H1 (cell line): ENCODE data around the gene POU3F1. TPM values are rescaled to one million over a fixed set of nuclear protein-coding genes. Genes with fewer than 3 reads are reported as not detected.

Experiments
- CTCF ChIA-PET: fragments of 300-600 bp; sonication (Branson Sonifier 250); formaldehyde crosslinking; loops from one replicate; lab custom pipeline; 2021; ENCODE audit not compliant: partially characterized antibody; lab: Charles Lee
- POLR2A ChIA-PET: fragments of 300-600 bp; sonication (Branson Sonifier 250); formaldehyde crosslinking; loops from one replicate; lab custom pipeline; 2021; ENCODE audit warnings: inconsistent platforms; ENCODE audit not compliant: partially characterized antibody; lab: Charles Lee
- DNase-seq, 2 experiments: peaks; one replicate each; pipeline versions ENCODE4 v3.0.0 to v3.0.0-alpha.2; 2010 to 2022; ENCODE audit warnings: low spot score in 2 of 2, low read depth in 1 of 2, mixed read lengths in 1 of 2
- FAIRE-seq: peaks from 2 replicates; lab custom pipeline; 2011; peaks lifted over from hg19 to GRCh38; lab: Jason Lieb, UNC
- H2AFZ ChIP-seq: 2 replicates; pipeline ENCODE4 v1.8.1; 2012; ENCODE audit warnings: low read length, inconsistent platforms
- H2AK5ac ChIP-seq: 2 replicates; pipeline ENCODE4 v1.6.1; 2013; ENCODE audit warnings: low read depth, low read length
- H2BK120ac ChIP-seq: replicated peaks from 2 replicates; pipeline ENCODE3; 2013; ENCODE audit warnings: low read depth, low read length, inconsistent platforms
- H2BK12ac ChIP-seq: 2 replicates; pipeline ENCODE4 v1.6.1; 2013; ENCODE audit warnings: low read depth, low read length
- H2BK15ac ChIP-seq: 2 replicates; pipeline ENCODE4 v1.6.1; 2013; ENCODE audit warnings: low read length
- H2BK20ac ChIP-seq: 2 replicates; pipeline ENCODE4 v1.6.1; 2013; ENCODE audit warnings: low read length
- H2BK5ac ChIP-seq: 2 replicates; pipeline ENCODE4 v1.6.1; 2013; ENCODE audit warnings: low read depth, low read length
- H3K14ac ChIP-seq: 2 replicates; pipeline ENCODE4 v1.6.1; 2013; ENCODE audit warnings: inconsistent platforms; ENCODE audit not compliant: insufficient read length
- H3K18ac ChIP-seq: 2 replicates; pipeline ENCODE4 v1.6.1; 2013; ENCODE audit warnings: low read length; ENCODE audit errors: extremely low read depth
- H3K23ac ChIP-seq: 2 replicates; pipeline ENCODE4 v1.6.1; 2013; ENCODE audit warnings: inconsistent platforms; ENCODE audit not compliant: insufficient read length
- H3K23me2 ChIP-seq: 2 replicates; pipeline ENCODE4 v1.6.1; 2013; ENCODE audit warnings: low read depth, low read length
- H3K27ac ChIP-seq: 2 replicates; pipeline ENCODE4 v1.6.1; 2011; ENCODE audit warnings: low read depth, low read length, inconsistent platforms
- H3K27me3 ChIP-seq, 4 experiments: replicated peaks in 1 of 4; 1 replicate in 1 of 4; 2 replicates in 3 of 4; pipeline versions ENCODE4 v1.6.1 to v1.8.1; 2011 to 2013; ENCODE audit warnings: low read length in 3 of 4, mild to moderate bottlenecking in 3 of 4, inconsistent platforms in 2 of 4, mixed read lengths in 2 of 4, moderate library complexity in 1 of 4; ENCODE audit not compliant: control insufficient read depth in 3 of 4, insufficient read depth in 3 of 4; ENCODE audit errors: extremely low read depth in 1 of 4
- H3K36me3 ChIP-seq, 4 experiments: 2 replicates each; pipeline versions ENCODE4 v1.6.1 to v1.8.1; 2011 to 2013; ENCODE audit warnings: mild to moderate bottlenecking in 4 of 4, low read length in 3 of 4, moderate library complexity in 2 of 4, control low read depth in 1 of 4, inconsistent platforms in 1 of 4; ENCODE audit not compliant: insufficient read depth in 4 of 4, control insufficient read depth in 2 of 4
- H3K4ac ChIP-seq: replicated peaks from 2 replicates; pipeline ENCODE3; 2013; ENCODE audit warnings: low read length, low read depth, mixed read lengths, inconsistent platforms; ENCODE audit not compliant: insufficient read length
- H3K4me1 ChIP-seq, 4 experiments: replicated peaks in 1 of 4; 1 replicate in 1 of 4; 2 replicates in 3 of 4; pipeline versions ENCODE4 v1.6.1 to v1.8.1; 2011 to 2013; ENCODE audit warnings: low read length in 3 of 4, inconsistent platforms in 2 of 4, mixed read lengths in 1 of 4; ENCODE audit not compliant: insufficient read depth in 4 of 4, control insufficient read depth in 3 of 4
- H3K4me2 ChIP-seq, 2 experiments: 2 replicates each; pipeline versions ENCODE4 v1.6.1 to v1.8.1; 2011 to 2013; ENCODE audit warnings: low read depth in 2 of 2, low read length in 2 of 2, control low read depth in 1 of 2, inconsistent platforms in 1 of 2, mild to moderate bottlenecking in 1 of 2; ENCODE audit not compliant: insufficient read depth in 1 of 2
- H3K4me3 ChIP-seq, 4 experiments: fragments of 200-600, 300-600 bp in 1 of 4; sonication (generic), shearing (Covaris generic), sonication (Bioruptor Twin) in 1 of 4; 2 replicates each; pipeline versions ENCODE4 v1.5.1 to v1.8.1; 2011 to 2016; ENCODE audit warnings: low read length in 4 of 4, low read depth in 3 of 4, control low read depth in 2 of 4, inconsistent platforms in 2 of 4, mild to moderate bottlenecking in 2 of 4, mixed read lengths in 1 of 4, moderate library complexity in 1 of 4; ENCODE audit not compliant: insufficient read depth in 2 of 4; ENCODE audit errors: extremely low read depth in 1 of 4
- H3K56ac ChIP-seq: replicated peaks from 2 replicates; pipeline ENCODE3; 2013; ENCODE audit warnings: low read depth, mild to moderate bottlenecking, mixed read lengths, low read length, inconsistent platforms; ENCODE audit not compliant: insufficient read length
- H3K79me1 ChIP-seq: 2 replicates; pipeline ENCODE4 v1.6.1; 2013; ENCODE audit warnings: low read depth, low read length, control low read depth
- H3K79me2 ChIP-seq, 2 experiments: 2 replicates each; pipeline versions ENCODE4 v1.6.1 to v1.8.1; 2012 to 2013; ENCODE audit warnings: low read length in 2 of 2, mild to moderate bottlenecking in 2 of 2, inconsistent platforms in 1 of 2; ENCODE audit not compliant: insufficient read depth in 2 of 2, control insufficient read depth in 1 of 2
- H3K9ac ChIP-seq, 4 experiments: replicated peaks in 1 of 4; 1 replicate in 1 of 4; 2 replicates in 3 of 4; pipeline versions ENCODE4 v1.6.1 to v1.8.1; 2011 to 2013; ENCODE audit warnings: low read depth in 3 of 4, low read length in 3 of 4, control low read depth in 2 of 4, mild to moderate bottlenecking in 2 of 4, moderate library complexity in 2 of 4, inconsistent platforms in 1 of 4; ENCODE audit errors: extremely low read depth in 1 of 4
- H3K9me3 ChIP-seq, 2 experiments: 2 replicates each; pipeline versions ENCODE4 v1.6.1 to v1.8.1; 2012 to 2013; ENCODE audit warnings: mild to moderate bottlenecking in 2 of 2, moderate library complexity in 2 of 2, control low read depth in 1 of 2, inconsistent platforms in 1 of 2, low read depth in 1 of 2, low read length in 1 of 2, mixed read lengths in 1 of 2; ENCODE audit not compliant: insufficient read depth in 2 of 2
- H4K20me1 ChIP-seq, 2 experiments: replicated peaks in 1 of 2; 2 replicates each; pipeline versions ENCODE3 to v1.8.1; 2011 to 2013; ENCODE audit warnings: inconsistent platforms in 2 of 2, low read length in 2 of 2, mild to moderate bottlenecking in 1 of 2; ENCODE audit not compliant: insufficient read depth in 2 of 2, control insufficient read depth in 1 of 2
- H4K5ac ChIP-seq: 2 replicates; pipeline ENCODE4 v1.6.1; 2013; ENCODE audit warnings: low read length, low read depth, mixed read lengths, inconsistent platforms; ENCODE audit not compliant: insufficient read length
- H4K8ac ChIP-seq: 2 replicates; pipeline ENCODE4 v1.8.0; 2013; ENCODE audit warnings: mild to moderate bottlenecking, moderate library complexity, low read length, inconsistent platforms; ENCODE audit not compliant: insufficient read depth; ENCODE audit errors: extremely low read depth
- H4K91ac ChIP-seq: replicated peaks from 2 replicates; pipeline ENCODE3; 2013; ENCODE audit warnings: low read length, mixed read lengths, inconsistent platforms; ENCODE audit not compliant: insufficient read length
- ASH2L ChIP-seq: fragments of 200-600, 300-600 bp; sonication (generic); IDR thresholded peaks from one replicate; pipeline ENCODE4 v1.7.1; 2017; ENCODE audit warnings: low read length
- EZH2 ChIP-seq: fragments of 200-600 bp; sonication (generic); IDR thresholded peaks from 2 replicates; pipeline ENCODE4 v1.7.1; 2012; ENCODE audit warnings: low read depth, mild to moderate bottlenecking, moderate library complexity, low read length, inconsistent platforms; ENCODE audit not compliant: severe bottlenecking
- HDAC6 ChIP-seq: IDR thresholded peaks from one replicate; pipeline ENCODE4 v1.7.1; 2012; ENCODE audit warnings: low read depth, mild to moderate bottlenecking, inconsistent platforms, low read length, moderate library complexity
- KDM1A ChIP-seq: fragments of 200-600, 300-600 bp; sonication (generic); IDR thresholded peaks from 2 replicates; pipeline ENCODE4 v1.7.1; 2016; ENCODE audit warnings: mild to moderate bottlenecking, low read length, borderline replicate concordance
- NANOG ChIP-seq: IDR thresholded peaks from 2 replicates; pipeline ENCODE4 v1.6.1; 2011; ENCODE audit warnings: low read length, low read depth, mild to moderate bottlenecking, inconsistent platforms; ENCODE audit not compliant: insufficient read depth, poor library complexity, severe bottlenecking
- POLR2A ChIP-seq, 2 experiments: IDR thresholded peaks; 1 replicate in 1 of 2; 2 replicates in 1 of 2; pipeline ENCODE4 v1.6.1; 2011; ENCODE audit warnings: low read depth in 2 of 2, low read length in 2 of 2, mild to moderate bottlenecking in 2 of 2; ENCODE audit errors: control extremely low read depth in 1 of 2
- SP1 ChIP-seq: IDR thresholded peaks from 2 replicates; pipeline ENCODE4 v1.6.1; 2011; ENCODE audit warnings: low read depth, low read length
- SP4 ChIP-seq: IDR thresholded peaks from 2 replicates; pipeline ENCODE4 v1.6.1; 2012; ENCODE audit warnings: low read length, inconsistent platforms
- TAF7 ChIP-seq: optimal IDR thresholded peaks from 2 replicates; pipeline ENCODE3; 2011; ENCODE audit warnings: low read depth, mild to moderate bottlenecking, inconsistent platforms, low read length, moderate library complexity, borderline replicate concordance
- YY1 ChIP-seq: IDR thresholded peaks from 2 replicates; pipeline ENCODE4 v1.6.1; 2011; ENCODE audit warnings: low read depth, mild to moderate bottlenecking, low read length
- WGBS, 2 experiments: shearing (Covaris generic) in 1 of 2; methylation state at CpG; one replicate each; pipeline versions ENCODE4 v1.1.6 to v1.1.7; 2013 to 2015; ENCODE audit warnings: low lambda C conversion rate in 2 of 2, mixed read lengths in 2 of 2, inconsistent platforms in 1 of 2, low coverage in 1 of 2, missing lambda C conversion rate in 1 of 2; ENCODE audit not compliant: insufficient replicate concordance in 2 of 2, insufficient coverage in 1 of 2, insufficient read length in 1 of 2; ENCODE audit errors: extremely low coverage in 1 of 2, missing lambda C conversion rate in 1 of 2; 5-methylcytosine and 5-hydroxymethylcytosine counted together
- polyA plus RNA-seq, 7 experiments: library from polyadenylated mRNA; depleted of rRNA in 3 of 7; stranded (reverse) in 5 of 7; unstranded in 2 of 7; fragments of >200 nt in 5 of 7; fragments of 200-250 nt in 2 of 7; gene quantifications; 1 replicate in 5 of 7; 2 replicates in 1 of 7; 4 replicates in 1 of 7; pipeline versions ENCODE4 v1.2.1 to v1.2.3, GENCODE V29; 2011 to 2013; ENCODE audit warnings: missing spikeins in 2 of 7, mixed read lengths in 2 of 7
- total RNA-seq: library from RNA; stranded (reverse); fragmentation: NEBNext Ultra II Directional; extraction: Animal tissue kit (Norgen Biotek cat#: 25700); gene quantifications from 2 replicates; pipeline ENCODE4 v1.2.1, GENCODE V29; 2021

Gene POU3F1
- total and polyA plus RNA-seq, 2 of the 8 experiments (the other 6 are each of a cell fraction or from before 2014, with no cell fraction given): 4.2 to 10.8 TPM

- 78% methylated on average over 18 of the region's 18 CpGs; no CpG with 5 or more reads in 1 of the 2 experiments for WGBS, 2 experiments
- Histone ChIP-seq H3K9ac (no peak overlapping the region), H4K91ac (no peak overlapping the region), H4K8ac (no peak overlapping the region), H2AFZ (no peak overlapping the region), H3K14ac (no peak overlapping the region), H3K27ac (no peak overlapping the region), H3K36me3 (no peaks in the 10 kb centered on the region), H3K9me3 (no peaks in the 10 kb centered on the region), H3K79me1 (no peaks in the 10 kb centered on the region), H2AK5ac (peak overlapping the region; percentile 79; the same call in 1 of the 2 replicates), H4K20me1 (peaks cover 0 to 3% of the 10 kb centered on the region in 2 experiments), H2BK5ac (peak overlapping the region; percentile 48; the same call in 1 of the 2 replicates), H3K4me2 (no peak overlapping the region), H2BK15ac (peak overlapping the region; percentile 19), H4K5ac (no peak overlapping the region), H2BK120ac (no peak overlapping the region), H3K56ac (no peak overlapping the region), H3K4me3 (no peak overlapping the region), H3K4ac (peak overlapping the region; percentile 66), H3K18ac (no peak overlapping the region), H2BK12ac (peak overlapping the region; percentile 71; the same call in 1 of the 2 replicates), H3K79me2 (no peaks in the 10 kb centered on the region), H3K23me2 (no peaks in the 10 kb centered on the region), H2BK20ac (peak overlapping the region; percentile 21; the same call in 1 of the 2 replicates), H3K4me1 (peaks cover 7 to 25% (median 15%) of the 10 kb centered on the region in 4 experiments), H3K23ac (no peak overlapping the region), H3K27me3 (no peaks in the 10 kb centered on the region)
- FAIRE-seq: no peak
- CTCF ChIA-PET: interaction anchor here (1.0 to 1.4 kb wide), 3 partner anchors 13 to 266 kb away, joined by 3 to 5 read pairs (median 3); no protein-coding TSS in a partner anchor
- POLR2A ChIA-PET: interaction anchor here (1.7 kb wide), 1 partner anchor 46 kb away, joined by 6 read pairs; no protein-coding TSS in a partner anchor
- no peak for DNase-seq
- TF ChIP-seq SP4 (no peak), ASH2L (no peak), HDAC6 (no peak), YY1 (no peak), NANOG (no peak), TAF7 (no peak), POLR2A (IDR thresholded peaks at IDR 0.05; ENCODE audit: control extremely low read depth in 1 of 2, low read depth in 2 of 2, low read length in 2 of 2) (no peak), EZH2 (no peak), KDM1A (no peak), SP1 (no peak)
These were observed 47.3 kb upstream of the POU3F1 start for GRCh38 chr1:38093569-38094520.
